Activated T-helper 2 cell treated with anti-CD3 and anti-CD28 coated beads, Interferon-gamma antibody, Interleukin-2, Interleukin-4, amounts not matched to agents 10 μg/mL and 5 μg/mL and 100 μg/mL, durations not matched to agents 14 hours and 24 hours and 36 hours (primary cell): ENCODE measurements around the gene LIPA. TPM values are rescaled to one million over a fixed set of nuclear protein-coding genes. Genes with fewer than 3 reads are reported as not detected.

Source experiments
- DNase-seq: peaks from one replicate; pipeline ENCODE4 v3.0.0; 2021; ENCODE audit warnings: low spot score
- H3K27ac Mint-ChIP-seq: one replicate; pipeline ENCODE4 v1.8.0; 2021; ENCODE audit warnings: mixed read lengths
- H3K27me3 Mint-ChIP-seq: one replicate; pipeline ENCODE4 v1.8.0; 2021; ENCODE audit warnings: low read depth, mixed read lengths
- H3K36me3 Mint-ChIP-seq: one replicate; pipeline ENCODE4 v1.8.0; 2021; ENCODE audit warnings: low read depth, mixed read lengths
- H3K4me1 Mint-ChIP-seq: one replicate; pipeline ENCODE4 v1.8.0; 2021; ENCODE audit warnings: low read depth, mixed read lengths
- H3K4me3 Mint-ChIP-seq: one replicate; pipeline ENCODE4 v1.8.0; 2021; ENCODE audit warnings: low read depth, mild to moderate bottlenecking, moderate library complexity, mixed read lengths
- H3K9me3 Mint-ChIP-seq: one replicate; pipeline ENCODE4 v1.8.0; 2021; ENCODE audit warnings: mixed read lengths
- intact Hi-C: fragments of 100-400 bp; cut with micrococcal nuclease; formaldehyde crosslinking; loops from one replicate; pipeline ENCODE4 v1.15.1; 2023
- total RNA-seq: library from RNA; stranded (reverse); gene quantifications from 2 replicates; pipeline ENCODE4 v1.2.3, GENCODE V29; 2022

Gene LIPA
- total RNA-seq, 1 donor from 2014 or later, result 12.9 TPM

DNA sequence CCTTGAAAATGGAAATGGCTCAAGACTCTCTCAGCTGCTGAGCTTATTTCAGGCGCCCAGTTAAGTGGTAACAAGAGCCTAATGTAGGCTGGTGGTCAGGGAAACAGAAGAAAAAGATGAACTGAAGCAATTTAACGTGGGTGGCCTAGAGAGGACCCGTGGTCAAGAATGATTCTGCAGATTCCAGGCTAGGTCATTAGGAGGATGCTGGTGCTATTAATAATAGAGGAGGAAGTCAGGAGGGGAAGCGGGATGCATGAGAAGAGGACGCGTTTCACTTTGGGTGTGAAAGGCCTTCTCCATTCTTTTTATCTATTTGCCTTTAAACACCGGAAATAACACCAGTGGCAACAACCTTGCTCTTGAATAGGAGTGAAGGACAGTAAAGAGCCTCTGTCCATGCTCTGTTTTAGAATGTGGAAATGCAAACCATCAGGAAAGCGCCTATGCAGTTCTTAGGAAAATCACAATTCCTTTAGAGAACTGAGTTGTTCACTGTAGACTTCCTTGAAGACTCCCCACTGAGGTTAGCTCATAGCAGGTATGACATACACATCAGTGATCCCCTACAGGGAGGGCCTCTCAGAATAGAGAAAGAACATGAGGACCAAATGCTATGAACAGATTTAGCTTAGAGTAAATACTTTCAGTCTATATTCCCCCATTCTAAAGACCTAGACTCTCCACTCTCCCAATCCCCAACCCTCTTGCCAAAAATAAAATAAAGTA, 8.6 kb downstream of the LIPA start:
- Mint-ChIP-seq H3K9me3 (no peaks in the 10 kb centered on the region), H3K4me3 (no peak overlapping the region), H3K36me3 (no peaks in the 10 kb centered on the region), H3K27me3 (no peaks in the 10 kb centered on the region), H3K4me1 (no peaks in the 10 kb centered on the region), H3K27ac (no peak overlapping the region)
- DNase-seq, result no peak
- intact Hi-C loops, result no loop called here

GRCh38 chr10:89242345-89242684, 9.3 kb downstream of the LIPA start:
- no peaks in the 10 kb centered on the region for H3K4me1 Mint-ChIP-seq
- no peak overlapping the region for H3K4me3 Mint-ChIP-seq
- DNase-seq, result no peak
- no peaks in the 10 kb centered on the region for H3K36me3 Mint-ChIP-seq
- intact Hi-C loops, result no loop called here
- no peaks in the 10 kb centered on the region for H3K27me3 Mint-ChIP-seq
- H3K27ac Mint-ChIP-seq, result no peak overlapping the region
- no peaks in the 10 kb centered on the region for H3K9me3 Mint-ChIP-seq

- no peaks in the 10 kb centered on the region for H3K27me3 Mint-ChIP-seq
- DNase-seq, result no peak
- H3K36me3 Mint-ChIP-seq, result no peaks in the 10 kb centered on the region
- intact Hi-C loops, result no loop called here
- H3K9me3 Mint-ChIP-seq, result no peaks in the 10 kb centered on the region
- no peak overlapping the region for H3K4me3 Mint-ChIP-seq
- no peaks in the 10 kb centered on the region for H3K4me1 Mint-ChIP-seq
- H3K27ac Mint-ChIP-seq, result no peak overlapping the region
Observed at GRCh38 chr10:89241486-89242344, 9.9 kb downstream of the LIPA start.

DNA sequence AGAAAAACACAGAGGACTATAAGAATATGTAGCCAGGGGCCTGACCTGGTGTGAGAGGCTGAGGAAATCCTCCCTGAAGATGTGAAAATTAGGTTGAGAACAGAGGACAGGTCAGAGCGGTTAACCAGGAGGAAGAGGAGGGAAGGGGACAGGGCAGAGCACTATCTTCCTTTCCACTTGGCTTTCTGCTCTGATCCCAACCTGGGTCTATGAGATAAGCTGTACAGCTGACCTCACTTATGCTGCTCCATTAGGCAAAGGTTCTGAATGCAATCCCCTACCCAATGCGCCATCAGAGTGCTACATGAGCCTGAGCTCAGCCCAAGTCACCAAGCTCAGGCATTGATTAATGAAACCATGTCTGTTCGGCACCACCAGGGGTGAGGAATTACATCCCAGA, 10.5 kb downstream of the LIPA start:
- no peaks in the 10 kb centered on the region for H3K27me3 Mint-ChIP-seq
- H3K4me1 Mint-ChIP-seq, result peaks cover 2% of the 10 kb centered on the region
- no peak overlapping the region for H3K27ac Mint-ChIP-seq
- H3K36me3 Mint-ChIP-seq, result peaks cover 3% of the 10 kb centered on the region
- H3K4me3 Mint-ChIP-seq, result no peak overlapping the region
- DNase-seq, result no peak
- no peaks in the 10 kb centered on the region for H3K9me3 Mint-ChIP-seq
- intact Hi-C loops, result no loop called here

GRCh38 chr10:89240519-89240918, 11.1 kb downstream of the LIPA start:
- DNase-seq, result no peak
- Mint-ChIP-seq H3K27ac (no peak overlapping the region), H3K4me1 (peaks cover 2% of the 10 kb centered on the region), H3K4me3 (no peak overlapping the region), H3K36me3 (peaks cover 3% of the 10 kb centered on the region), H3K27me3 (no peaks in the 10 kb centered on the region), H3K9me3 (no peaks in the 10 kb centered on the region)
- intact Hi-C loops, result no loop called here

GRCh38 chr10:89238956-89239644, 12.5 kb downstream of the LIPA start:
- Mint-ChIP-seq H3K4me3 (no peak overlapping the region), H3K9me3 (no peaks in the 10 kb centered on the region), H3K27me3 (no peaks in the 10 kb centered on the region), H3K27ac (no peak overlapping the region), H3K4me1 (peaks cover 2% of the 10 kb centered on the region), H3K36me3 (peaks cover 3% of the 10 kb centered on the region)
- intact Hi-C loops, result no loop called here
- DNase-seq, result no peak

GRCh38 chr10:89237849-89238248, 13.7 kb downstream of the LIPA start:
- Mint-ChIP-seq H3K27ac (no peak overlapping the region), H3K27me3 (no peaks in the 10 kb centered on the region), H3K4me1 (peaks cover 2% of the 10 kb centered on the region), H3K4me3 (no peak overlapping the region), H3K9me3 (no peaks in the 10 kb centered on the region), H3K36me3 (peaks cover 3% of the 10 kb centered on the region)
- intact Hi-C loops, result no loop called here
- DNase-seq, result no peak

- Mint-ChIP-seq H3K4me3 (no peak overlapping the region), H3K27ac (no peak overlapping the region), H3K27me3 (no peaks in the 10 kb centered on the region), H3K9me3 (no peaks in the 10 kb centered on the region), H3K4me1 (peaks cover 2% of the 10 kb centered on the region), H3K36me3 (peaks cover 3% of the 10 kb centered on the region)
- no peak for DNase-seq
- intact Hi-C loops, result no loop called here
Observed at GRCh38 chr10:89236226-89236797, 15.3 kb downstream of the LIPA start.

- Mint-ChIP-seq H3K9me3 (no peaks in the 10 kb centered on the region), H3K4me1 (peaks cover 2% of the 10 kb centered on the region), H3K36me3 (peaks cover 3% of the 10 kb centered on the region), H3K4me3 (no peak overlapping the region), H3K27me3 (no peaks in the 10 kb centered on the region), H3K27ac (no peak overlapping the region)
- DNase-seq, result no peak
- intact Hi-C loops, result no loop called here
Observed at GRCh38 chr10:89235073-89235798, 16.3 kb downstream of the LIPA start.

GRCh38 chr10:89233033-89233432, 18.5 kb downstream of the LIPA start:
- H3K36me3 Mint-ChIP-seq, result peaks cover 3% of the 10 kb centered on the region
- intact Hi-C loops, result no loop called here

DNA sequence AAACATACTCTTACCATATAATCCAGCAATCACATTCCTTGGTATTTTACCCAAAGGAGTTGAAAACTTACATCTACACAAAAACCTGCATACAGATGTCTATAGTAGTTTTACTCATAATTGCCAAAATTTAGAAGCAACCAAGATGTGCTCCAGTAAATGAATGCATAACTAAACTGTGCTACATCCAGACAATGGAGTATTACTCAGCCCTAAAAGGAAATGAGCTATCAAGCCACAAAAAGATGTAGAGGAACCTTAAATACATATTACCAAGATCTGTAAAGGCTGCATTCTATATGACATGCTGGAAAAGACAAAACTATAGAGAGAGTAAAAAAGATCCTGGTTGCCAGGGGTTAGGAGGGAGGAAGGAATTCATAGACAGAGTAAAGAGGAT, 22.6 kb downstream of the LIPA start:
- DNase-seq, result no peak
- no peaks in the 10 kb centered on the region for H3K36me3 Mint-ChIP-seq
- H3K4me1 Mint-ChIP-seq, result peaks cover 5% of the 10 kb centered on the region
- no peaks in the 10 kb centered on the region for H3K27me3 Mint-ChIP-seq
- no peaks in the 10 kb centered on the region for H3K9me3 Mint-ChIP-seq
- intact Hi-C loops, result no loop called here
- no peak overlapping the region for H3K4me3 Mint-ChIP-seq
- no peak overlapping the region for H3K27ac Mint-ChIP-seq

More at GRCh38 chr10:89233033-89233432, 18.5 kb downstream of the LIPA start:
- H3K27me3 Mint-ChIP-seq, result no peaks in the 10 kb centered on the region
- no peak for DNase-seq
- H3K4me3 Mint-ChIP-seq, result no peak overlapping the region
- H3K9me3 Mint-ChIP-seq, result no peaks in the 10 kb centered on the region
- H3K27ac Mint-ChIP-seq, result no peak overlapping the region
- H3K4me1 Mint-ChIP-seq, result peaks cover 4% of the 10 kb centered on the region

DNA sequence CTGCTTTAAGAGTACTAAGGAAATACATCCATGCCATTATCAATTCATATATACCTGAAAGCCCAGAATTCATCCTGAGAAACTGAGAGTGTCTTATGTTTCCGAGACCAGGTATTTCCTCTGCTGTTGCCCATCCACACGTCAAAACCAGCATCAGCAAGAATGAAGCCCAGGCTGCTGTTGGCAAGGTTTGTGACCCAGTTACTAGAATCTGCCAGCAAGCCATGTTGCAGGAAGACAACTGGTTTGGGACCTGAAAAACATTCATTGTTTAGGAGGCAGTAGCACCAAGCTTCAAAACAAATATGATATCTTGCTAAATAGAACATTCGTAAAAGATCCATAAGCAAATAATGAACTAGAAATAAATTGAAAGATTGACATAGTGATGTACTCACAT, 23.4 kb downstream of the LIPA start:
- Mint-ChIP-seq H3K36me3 (no peaks in the 10 kb centered on the region), H3K27ac (no peak overlapping the region), H3K4me1 (peaks cover 5% of the 10 kb centered on the region), H3K27me3 (no peaks in the 10 kb centered on the region), H3K9me3 (no peaks in the 10 kb centered on the region), H3K4me3 (no peak overlapping the region)
- intact Hi-C loops, result no loop called here
- DNase-seq, result no peak
